ENCODE results near the gene TRAF1. TPM values are rescaled to one million over a fixed set of nuclear protein-coding genes. Genes with fewer than 3 reads are reported as not detected.

The TRAF1 gene
- total RNA-seq, 4 donors from 2014 or later = 2.2 to 7.2 (median 4.3) TPM

DNA sequence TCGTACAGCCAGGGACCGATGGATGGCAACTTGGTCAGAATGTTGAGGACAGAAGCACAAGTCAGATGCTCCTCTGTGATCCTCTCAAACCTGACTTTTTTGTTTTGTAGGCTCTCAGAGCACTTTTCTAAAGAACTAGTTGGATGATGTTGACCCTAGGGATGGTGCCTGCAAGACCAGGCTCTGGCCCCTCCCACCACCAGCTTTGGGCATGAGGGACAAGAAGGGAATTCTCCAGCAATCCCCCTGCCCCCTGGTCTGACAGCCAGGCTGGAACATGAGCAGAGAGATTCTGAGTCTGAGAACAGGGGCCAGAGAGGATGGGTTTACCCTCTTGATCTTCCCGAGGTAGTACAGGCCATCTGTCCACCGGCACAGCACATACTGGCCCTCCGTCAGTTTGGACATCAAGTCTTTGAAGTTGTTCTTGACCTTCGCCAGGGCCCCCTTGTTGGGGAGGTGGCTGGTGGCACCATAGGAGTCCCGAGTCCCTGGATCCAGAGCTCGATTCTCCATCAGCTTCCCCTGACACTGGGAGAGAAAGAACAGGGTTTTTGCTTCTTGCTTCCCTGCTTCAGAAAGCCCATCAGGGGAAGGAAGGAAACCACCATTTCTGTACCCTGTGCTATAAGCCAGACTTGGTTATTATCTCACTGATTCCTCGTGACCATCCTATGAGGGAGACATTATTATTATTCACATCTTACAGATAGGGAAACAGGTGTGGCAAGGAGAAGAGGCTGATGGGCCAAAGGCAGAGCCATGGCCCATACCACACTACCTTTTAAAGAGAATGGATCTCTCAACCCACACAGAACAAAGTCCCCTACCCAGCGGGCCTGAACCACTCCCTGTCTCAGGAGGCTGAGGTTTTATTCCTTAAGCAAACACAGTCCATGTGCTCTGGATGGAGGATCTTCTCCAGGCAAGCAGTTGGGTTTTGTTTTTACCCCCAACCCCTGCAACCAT lies 52.1 kb downstream of the TRAF1 start:
- DNase-seq = no peak
- TF ChIP-seq, protein P1, sequence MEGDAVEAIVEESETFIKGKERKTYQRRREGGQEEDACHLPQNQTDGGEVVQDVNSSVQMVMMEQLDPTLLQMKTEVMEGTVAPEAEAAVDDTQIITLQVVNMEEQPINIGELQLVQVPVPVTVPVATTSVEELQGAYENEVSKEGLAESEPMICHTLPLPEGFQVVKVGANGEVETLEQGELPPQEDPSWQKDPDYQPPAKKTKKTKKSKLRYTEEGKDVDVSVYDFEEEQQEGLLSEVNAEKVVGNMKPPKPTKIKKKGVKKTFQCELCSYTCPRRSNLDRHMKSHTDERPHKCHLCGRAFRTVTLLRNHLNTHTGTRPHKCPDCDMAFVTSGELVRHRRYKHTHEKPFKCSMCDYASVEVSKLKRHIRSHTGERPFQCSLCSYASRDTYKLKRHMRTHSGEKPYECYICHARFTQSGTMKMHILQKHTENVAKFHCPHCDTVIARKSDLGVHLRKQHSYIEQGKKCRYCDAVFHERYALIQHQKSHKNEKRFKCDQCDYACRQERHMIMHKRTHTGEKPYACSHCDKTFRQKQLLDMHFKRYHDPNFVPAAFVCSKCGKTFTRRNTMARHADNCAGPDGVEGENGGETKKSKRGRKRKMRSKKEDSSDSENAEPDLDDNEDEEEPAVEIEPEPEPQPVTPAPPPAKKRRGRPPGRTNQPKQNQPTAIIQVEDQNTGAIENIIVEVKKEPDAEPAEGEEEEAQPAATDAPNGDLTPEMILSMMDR (IDR thresholded peaks at IDR 0.05) = no peak
- H3K36me3 ChIP-seq = no peaks in the 10 kb centered on the region
- 92 to 93% methylated on average over 2 to 10 of the region's 10 CpGs for WGBS, 2 donors (ENCODE audit: low coverage in 1 of 2)
- H3K27me3 ChIP-seq = no peaks in the 10 kb centered on the region
- H3K4me3 ChIP-seq = no peak overlapping the region
- H3K9me3 ChIP-seq = no peaks in the 10 kb centered on the region
- intact Hi-C loops (cut with DNase I; ENCODE audit: low total_unique reads) (no loop called here), in situ Hi-C loops (cut with MboI; ENCODE audit: low pct_ligation_motif_present in 1 of 4, low pct_unique_long_range_greater_than_20kb in 1 of 4, low sequenced_read_pairs in 3 of 4) (loop anchor here in 1 of 4 donors (5.0 kb wide), 1 partner anchor 63 kb away; no protein-coding TSS in a partner anchor)
- H3K4me1 ChIP-seq = peaks cover 3 to 30% (median 19%) of the 10 kb centered on the region in 4 donors
- H3K27ac ChIP-seq = peak overlapping the region in 3 of 4 donors; percentile 87 to 96 (median 96)

DNA sequence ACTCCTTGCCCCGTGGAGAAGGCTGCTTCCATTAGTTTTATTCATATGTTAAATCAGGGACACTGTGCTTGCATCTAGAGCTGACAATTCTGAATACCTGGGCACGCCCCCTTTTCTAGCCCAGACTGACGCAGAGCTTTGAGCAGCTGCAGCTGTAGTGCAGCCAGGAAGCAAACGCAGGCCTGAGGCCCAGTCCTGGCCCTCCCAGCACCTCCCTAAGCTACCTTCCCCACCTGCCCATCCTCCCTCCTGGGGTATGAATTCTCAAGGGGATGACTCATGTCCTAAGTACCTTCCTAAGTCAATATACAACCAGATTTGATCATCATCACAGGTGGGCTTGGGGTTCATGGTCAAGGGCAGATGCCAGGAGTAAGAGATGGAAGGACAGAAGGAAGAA lies 53.1 kb downstream of the TRAF1 start:
- Histone ChIP-seq H3K4me1 (peaks cover 3 to 32% (median 24%) of the 10 kb centered on the region in 4 donors), H3K27ac (no peak overlapping the region), H3K27me3 (no peaks in the 10 kb centered on the region), H3K36me3 (no peaks in the 10 kb centered on the region), H3K4me3 (no peak overlapping the region), H3K9me3 (no peaks in the 10 kb centered on the region)
- 52 to 67% methylated on average over 4 of the region's 4 CpGs for WGBS, 2 donors (ENCODE audit: low coverage in 1 of 2)
- DNase-seq = no peak
- in situ Hi-C loops (cut with MboI; ENCODE audit: low pct_ligation_motif_present in 1 of 4, low pct_unique_long_range_greater_than_20kb in 1 of 4, low sequenced_read_pairs in 3 of 4) = loop anchor here in 1 of 4 donors (5.0 kb wide), 1 partner anchor 64 kb away; no protein-coding TSS in a partner anchor
- intact Hi-C loops (cut with DNase I; ENCODE audit: low total_unique reads) = no loop called here
- TF ChIP-seq POLR2AphosphoS5 (IDR thresholded peaks at IDR 0.05) = no peak
- no peak for TF ChIP-seq EP300 (IDR thresholded peaks at IDR 0.05; ENCODE audit: low read depth)
- TF ChIP-seq, protein P1 (IDR thresholded peaks at IDR 0.05) = no peak
- TF ChIP-seq POLR2A (IDR thresholded peaks at IDR 0.05) = no peak

- in situ Hi-C loops (cut with MboI; ENCODE audit: low pct_ligation_motif_present in 1 of 4, low pct_unique_long_range_greater_than_20kb in 1 of 4, low sequenced_read_pairs in 3 of 4) = loop anchor here in 1 of 4 donors (5.0 kb wide), 1 partner anchor 64 kb away; no protein-coding TSS in a partner anchor
- Histone ChIP-seq H3K4me3 (no peak overlapping the region), H3K4me1 (peaks cover 6 to 31% (median 26%) of the 10 kb centered on the region in 4 donors), H3K9me3 (no peaks in the 10 kb centered on the region), H3K27ac (no peak overlapping the region), H3K36me3 (no peaks in the 10 kb centered on the region), H3K27me3 (no peaks in the 10 kb centered on the region)
- intact Hi-C loops (cut with DNase I; ENCODE audit: low total_unique reads) = no loop called here
- TF ChIP-seq POLR2AphosphoS5 (IDR thresholded peaks at IDR 0.05) (no peak), POLR2A (IDR thresholded peaks at IDR 0.05) (no peak), EP300 (IDR thresholded peaks at IDR 0.05; ENCODE audit: low read depth) (no peak)
- TF ChIP-seq, protein P1 (IDR thresholded peaks at IDR 0.05) = no peak
- 92% methylated on average over 3 of the region's 3 CpGs; no CpG with 5 or more reads in 1 of the 2 donors for WGBS, 2 donors (ENCODE audit: low coverage in 1 of 2)
- DNase-seq = no peak
These were observed 53.6 kb downstream of the TRAF1 start for GRCh38 chr9:120872791-120873502.

DNA sequence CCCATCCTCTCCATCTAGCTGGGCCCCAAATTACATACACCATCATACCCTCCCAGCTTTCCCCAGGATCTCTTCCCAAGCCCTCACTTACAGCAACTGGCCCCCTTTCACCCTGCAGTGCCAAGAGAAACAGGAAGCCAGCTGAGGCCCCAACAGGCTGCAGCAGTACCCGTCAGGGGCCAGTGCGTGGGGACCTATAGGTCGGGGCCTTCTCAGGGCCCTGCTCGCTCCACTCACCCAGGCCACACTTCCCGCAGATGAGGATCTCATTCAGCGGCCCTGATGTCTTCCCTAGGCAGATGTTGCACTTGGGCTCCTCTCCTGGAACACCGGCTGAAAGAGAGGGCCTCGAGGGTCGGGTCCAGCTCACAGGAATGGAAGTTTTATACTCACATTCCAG lies 56.4 kb downstream of the TRAF1 start:
- TF ChIP-seq, protein P1 (IDR thresholded peaks at IDR 0.05) = no peak
- TF ChIP-seq POLR2A (IDR thresholded peaks at IDR 0.05) (no peak), POLR2AphosphoS5 (IDR thresholded peaks at IDR 0.05) (no peak), EP300 (IDR thresholded peaks at IDR 0.05; ENCODE audit: low read depth) (no peak)
- Histone ChIP-seq H3K27me3 (no peaks in the 10 kb centered on the region), H3K27ac (peak overlapping the region in 3 of 4 donors; percentile 87 to 93 (median 92)), H3K36me3 (no peaks in the 10 kb centered on the region), H3K4me1 (peaks cover 5 to 18% (median 14%) of the 10 kb centered on the region in 4 donors), H3K9me3 (no peaks in the 10 kb centered on the region), H3K4me3 (no peak overlapping the region)
- intact Hi-C loops (cut with DNase I; ENCODE audit: low total_unique reads) = no loop called here
- in situ Hi-C loops (cut with MboI; ENCODE audit: low pct_ligation_motif_present in 1 of 4, low pct_unique_long_range_greater_than_20kb in 1 of 4, low sequenced_read_pairs in 3 of 4) = loop anchor here in 1 of 4 donors (5.0 kb wide), 1 partner anchor 67 kb away; no protein-coding TSS in a partner anchor
- 87% methylated on average over 9 of the region's 9 CpGs; no CpG with 5 or more reads in 1 of the 2 donors for WGBS, 2 donors (ENCODE audit: low coverage in 1 of 2)
- no peak for DNase-seq
